Common myeloid progenitor, CD34-positive (primary cell): Measurements from ENCODE around the gene ACOX2.

Experiments
- CTCF ChIA-PET: fragments of 350-600 bp; sonication (Branson Sonifier 250); formaldehyde crosslinking; loops from one replicate; lab custom pipeline; 2021; ENCODE audit warnings: antibody characterized with exemption; lab: Charles Lee
- POLR2A ChIA-PET: fragments of 350-600 bp; sonication (Branson Sonifier 250); formaldehyde crosslinking; loops from one replicate; lab custom pipeline; 2021; ENCODE audit warnings: antibody characterized with exemption; lab: Charles Lee
- DNase-seq, 3 donors: peaks; one replicate each; pipeline versions ENCODE4 v3.0.0 to v3.0.0-alpha.2; 2013
- H3K27ac ChIP-seq, 2 experiments: 1 replicate in 1 of 2; 2 replicates in 1 of 2; pipeline ENCODE4 v1.7.0; 2013; ENCODE audit warnings: inconsistent platforms in 2 of 2, low read length in 2 of 2, mild to moderate bottlenecking in 2 of 2, low read depth in 1 of 2, moderate library complexity in 1 of 2; ENCODE audit not compliant: severe bottlenecking in 2 of 2, insufficient read depth in 1 of 2, poor library complexity in 1 of 2
- H3K27me3 ChIP-seq, 5 experiments: replicated peaks in 2 of 5; 1 replicate in 3 of 5; 2 replicates in 2 of 5; pipeline versions ENCODE4 v1.6.1 to v1.7.0; 2013; ENCODE audit warnings: low read length in 4 of 5, mild to moderate bottlenecking in 2 of 5, moderate library complexity in 2 of 5, inconsistent platforms in 1 of 5; ENCODE audit not compliant: insufficient read depth in 5 of 5, control insufficient read depth in 4 of 5
- H3K36me3 ChIP-seq, 4 experiments: 1 replicate in 2 of 4; 2 replicates in 2 of 4; pipeline versions ENCODE4 v1.6.1 to v1.7.0; 2013; ENCODE audit warnings: low read length in 3 of 4, control low read depth in 1 of 4, mild to moderate bottlenecking in 1 of 4; ENCODE audit not compliant: control insufficient read depth in 4 of 4, insufficient read depth in 4 of 4
- H3K4me1 ChIP-seq, 4 experiments: 1 replicate in 3 of 4; 2 replicates in 1 of 4; pipeline versions ENCODE4 v1.6.1 to v1.7.1; 2013; ENCODE audit warnings: low read length in 3 of 4, mild to moderate bottlenecking in 3 of 4, control low read depth in 1 of 4, inconsistent platforms in 1 of 4, moderate library complexity in 1 of 4; ENCODE audit not compliant: control insufficient read depth in 4 of 4, insufficient read depth in 4 of 4; ENCODE audit errors: control extremely low read depth in 1 of 4
- H3K4me3 ChIP-seq, 7 experiments: 1 replicate in 4 of 7; 2 replicates in 3 of 7; pipeline versions ENCODE4 v1.5.1 to v1.7.0; 2013; ENCODE audit warnings: mild to moderate bottlenecking in 7 of 7, low read length in 6 of 7, moderate library complexity in 6 of 7, inconsistent platforms in 2 of 7, low read depth in 2 of 7, control low read depth in 1 of 7; ENCODE audit not compliant: insufficient read depth in 4 of 7, control insufficient read depth in 1 of 7; ENCODE audit errors: extremely low read depth in 1 of 7
- H3K9me3 ChIP-seq, 5 experiments: 1 replicate in 4 of 5; 2 replicates in 1 of 5; pipeline versions ENCODE4 v1.6.1 to v1.7.1; 2013; ENCODE audit warnings: low read length in 4 of 5, mild to moderate bottlenecking in 2 of 5, inconsistent platforms in 1 of 5, low read depth in 1 of 5, moderate library complexity in 1 of 5; ENCODE audit not compliant: control insufficient read depth in 4 of 5, insufficient read depth in 2 of 5; ENCODE audit errors: control extremely low read depth in 1 of 5
- WGBS: methylation state at CpG from one replicate; pipeline ENCODE4 v1.1.5; 2013; ENCODE audit not compliant: insufficient coverage; 5-methylcytosine and 5-hydroxymethylcytosine counted together

ACOX2 gene

GRCh38 chr3:58535531-58536500 is 1.2 kb downstream of the ACOX2 start:
- WGBS, result 27% methylated on average over 1 of the region's 2 CpGs
- CTCF ChIA-PET, result interaction anchor here (0.8 to 4.9 kb wide), 7 partner anchors 9 to 115 kb away, joined by 3 to 50 read pairs (median 4); partner anchors contain the start of gene KCTD6
- DNase-seq, result peak; percentile 21 to 84 (median 78)
- Histone ChIP-seq H3K9me3 (peaks cover 0 to 4% (median 0%) of the 10 kb centered on the region in 5 experiments), H3K4me1 (peaks cover 0 to 44% (median 34%) of the 10 kb centered on the region in 4 experiments), H3K27ac (no peak overlapping the region), H3K27me3 (no peaks in the 10 kb centered on the region), H3K36me3 (peaks cover 0 to 5% (median 0%) of the 10 kb centered on the region in 4 experiments), H3K4me3 (no peak overlapping the region)
- POLR2A ChIA-PET, result interaction anchor here (0.6 kb wide), 1 partner anchor 318 kb away, joined by 3 read pairs; no protein-coding TSS in a partner anchor

- no peak overlapping the region for H3K27ac ChIP-seq
- peaks cover 0 to 44% (median 34%) of the 10 kb centered on the region in 4 experiments for H3K4me1 ChIP-seq
- no peak for DNase-seq
- ChIA-PET CTCF (interaction anchor here (0.8 to 4.9 kb wide), 18 partner anchors 10 to 200 kb away, joined by 3 to 50 read pairs (median 4); partner anchors contain the start of gene KCTD6), POLR2A (no interaction called here)
- H3K36me3 ChIP-seq, result peaks cover 0 to 5% (median 2%) of the 10 kb centered on the region in 4 experiments
- no peak overlapping the region for H3K4me3 ChIP-seq
- H3K9me3 ChIP-seq, result peaks cover 0 to 4% (median 0%) of the 10 kb centered on the region in 5 experiments
- 97% methylated on average over 8 of the region's 9 CpGs for WGBS
- H3K27me3 ChIP-seq, result no peaks in the 10 kb centered on the region
These were observed 2.1 kb downstream of the ACOX2 start for GRCh38 chr3:58534592-58535494.

GRCh38 chr3:58532794-58533220 is 4.2 kb downstream of the ACOX2 start:
- no peak overlapping the region for H3K27ac ChIP-seq
- H3K27me3 ChIP-seq, result no peaks in the 10 kb centered on the region
- peaks cover 0 to 49% (median 42%) of the 10 kb centered on the region in 4 experiments for H3K4me1 ChIP-seq
- ChIA-PET CTCF (interaction anchor here (1.1 to 4.9 kb wide), 11 partner anchors 10 to 224 kb away, joined by 3 to 50 read pairs (median 6); partner anchors contain the start of gene KCTD6), POLR2A (no interaction called here)
- 22% methylated on average over 9 of the region's 11 CpGs for WGBS
- no peak overlapping the region for H3K4me3 ChIP-seq
- peaks cover 0 to 4% (median 0%) of the 10 kb centered on the region in 5 experiments for H3K9me3 ChIP-seq
- DNase-seq, result peak; percentile 76 to 84 (median 82)
- peaks cover 0 to 5% (median 2%) of the 10 kb centered on the region in 4 experiments for H3K36me3 ChIP-seq

- H3K4me3 ChIP-seq, result no peak overlapping the region
- ChIA-PET POLR2A (no interaction called here), CTCF (interaction anchor here (0.7 to 4.9 kb wide), 14 partner anchors 11 to 228 kb away, joined by 3 to 50 read pairs (median 5); partner anchors contain the start of genes HTD2, KCTD6 and RPP14)
- H3K27me3 ChIP-seq, result no peaks in the 10 kb centered on the region
- H3K36me3 ChIP-seq, result peaks cover 0 to 5% (median 2%) of the 10 kb centered on the region in 4 experiments
- peaks cover 0 to 4% (median 0%) of the 10 kb centered on the region in 5 experiments for H3K9me3 ChIP-seq
- no peak overlapping the region for H3K27ac ChIP-seq
- WGBS, result 100% methylated on average over 1 of the region's 2 CpGs
- peak in 1 of 3 donors; percentile 10 for DNase-seq
- peaks cover 0 to 41% (median 34%) of the 10 kb centered on the region in 4 experiments for H3K4me1 ChIP-seq
These were observed 5.0 kb downstream of the ACOX2 start for GRCh38 chr3:58531956-58532355.

- WGBS, result 95% methylated on average over 7 of the region's 7 CpGs
- ChIA-PET POLR2A (no interaction called here), CTCF (interaction anchor here (0.7 to 4.9 kb wide), 14 partner anchors 11 to 228 kb away, joined by 3 to 50 read pairs (median 5); partner anchors contain the start of genes HTD2, KCTD6 and RPP14)
- DNase-seq, result no peak
- Histone ChIP-seq H3K36me3 (peaks cover 0 to 6% (median 2%) of the 10 kb centered on the region in 4 experiments), H3K27me3 (no peaks in the 10 kb centered on the region), H3K4me3 (no peak overlapping the region), H3K27ac (no peak overlapping the region), H3K4me1 (peaks cover 0 to 37% (median 30%) of the 10 kb centered on the region in 4 experiments), H3K9me3 (peaks cover 0 to 4% (median 0%) of the 10 kb centered on the region in 5 experiments)
These were observed 5.4 kb downstream of the ACOX2 start for GRCh38 chr3:58531555-58531954.

GRCh38 chr3:58530354-58530865 is 6.6 kb downstream of the ACOX2 start:
- Histone ChIP-seq H3K36me3 (peaks cover 0 to 9% (median 2%) of the 10 kb centered on the region in 4 experiments), H3K4me1 (peaks cover 0 to 26% (median 22%) of the 10 kb centered on the region in 4 experiments), H3K9me3 (peaks cover 0 to 4% (median 0%) of the 10 kb centered on the region in 5 experiments), H3K27me3 (no peaks in the 10 kb centered on the region), H3K4me3 (no peak overlapping the region), H3K27ac (no peak overlapping the region)
- POLR2A ChIA-PET, result no interaction called here
- 91% methylated on average over 18 of the region's 18 CpGs for WGBS
- CTCF ChIA-PET, result interaction anchor here (1.4 to 4.9 kb wide), 7 partner anchors 10 to 224 kb away, joined by 5 to 50 read pairs (median 11); partner anchors contain the start of genes HTD2, KCTD6 and RPP14
- no peak for DNase-seq
